Stimulated activated naive CD8-positive, alpha-beta T cell treated with anti-CD3 and anti-CD28 coated beads, Interleukin-15, Interleukin-2, amounts not matched to agents 100 U/mL and 50 U/mL, for 24 hours (primary cell): Measurements from ENCODE around the gene KIAA1328.
"Not testable (repeated sequence)": the region's sequence is repeated elsewhere in the genome, so short reads cannot be mapped to it uniquely, and the experiment has no call there.

Experiments used
- ATAC-seq: fragments of 150-1000 bp; cut with Tn5 transposase; one replicate; pipeline ENCODE4 v1.10.0; 2021
- DNase-seq: peaks from one replicate; pipeline ENCODE4 v3.0.0; 2021

KIAA1328 gene

DNA sequence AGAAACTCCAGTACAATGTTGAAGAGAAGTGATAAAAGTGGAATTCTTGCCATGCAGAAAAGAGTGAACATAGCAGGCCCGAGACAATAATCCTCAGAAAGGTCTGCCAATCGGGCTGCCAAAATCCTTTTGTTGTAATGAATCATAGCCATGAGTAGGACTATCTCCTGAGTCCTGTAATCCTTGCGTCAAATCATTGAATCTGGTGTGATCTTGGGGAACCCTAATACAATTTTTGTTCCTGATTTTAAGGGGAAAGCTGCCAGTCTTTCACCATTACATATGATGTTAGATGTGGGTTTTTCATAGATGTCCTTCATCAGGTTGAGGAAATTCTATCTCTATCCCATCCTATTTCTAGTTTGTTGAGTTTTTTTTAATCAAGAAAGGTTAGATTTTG is 2.4 kb upstream of the KIAA1328 start:
- ATAC-seq: no peak
- DNase-seq: no peak

DNA sequence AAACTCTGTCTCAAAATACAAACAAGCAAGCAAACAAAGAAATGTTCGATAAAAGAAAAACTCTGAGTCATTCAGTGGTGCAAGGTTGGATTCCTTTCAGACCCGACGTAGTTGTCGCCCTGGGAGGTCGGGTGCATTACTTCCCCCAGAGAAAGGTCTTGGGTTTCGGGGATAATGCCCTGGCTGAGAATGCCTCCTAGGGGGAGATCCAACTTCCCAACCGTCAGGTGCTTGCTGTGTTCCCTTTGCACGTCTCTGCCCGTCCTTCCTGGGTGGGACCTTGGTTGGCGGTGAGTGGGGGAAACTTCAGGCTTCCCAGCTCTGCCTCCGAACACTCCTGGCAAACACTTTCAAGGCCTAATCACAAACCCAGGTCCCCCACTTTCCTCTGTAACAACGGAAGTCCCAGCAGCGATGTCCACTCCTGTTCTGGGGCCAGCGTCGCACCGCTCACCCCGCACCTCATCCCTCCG is 734 bp upstream of the KIAA1328 start:
- ATAC-seq (no peak), DNase-seq (peak; percentile 34)

DNA sequence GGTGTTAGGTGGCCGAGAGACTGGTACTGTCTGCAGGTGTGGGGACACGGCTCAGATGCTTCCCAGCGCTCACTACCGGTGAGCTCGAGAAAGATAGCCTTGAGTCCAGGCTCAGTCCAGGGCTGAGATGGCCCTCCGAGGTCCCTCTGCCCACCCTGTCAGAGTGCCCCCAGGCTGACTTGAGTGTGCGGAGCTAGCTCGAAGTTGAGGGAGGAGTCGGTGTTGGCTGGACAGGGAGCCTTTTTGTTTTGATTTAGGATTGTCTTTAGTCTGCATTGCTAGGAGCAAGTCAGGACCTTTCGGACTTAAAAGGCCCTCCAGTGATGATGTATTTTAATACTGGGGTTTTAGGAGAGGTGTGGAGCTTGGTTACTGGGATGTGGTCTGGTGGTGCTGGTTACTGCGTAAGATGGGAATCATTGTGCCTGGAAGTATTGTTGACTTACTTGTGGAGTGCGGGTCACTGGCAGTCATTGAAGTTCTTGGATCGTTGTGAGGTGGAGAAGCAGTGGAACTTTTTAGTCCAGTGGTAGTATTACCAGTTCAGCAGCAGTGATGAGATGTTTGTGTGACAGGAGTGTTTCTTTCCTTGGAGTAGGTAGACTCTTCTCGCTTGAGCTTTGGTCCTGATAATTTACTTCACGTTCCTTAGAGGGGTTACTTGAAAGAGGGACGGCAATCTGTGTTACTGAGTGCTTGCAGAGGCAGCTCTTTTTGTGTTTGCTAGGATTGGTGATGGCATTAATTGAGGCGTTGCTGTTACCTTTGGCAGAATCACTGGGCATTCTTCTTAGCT is 633 bp downstream of the KIAA1328 start:
- ATAC-seq: no peak
- DNase-seq: no peak

DNA sequence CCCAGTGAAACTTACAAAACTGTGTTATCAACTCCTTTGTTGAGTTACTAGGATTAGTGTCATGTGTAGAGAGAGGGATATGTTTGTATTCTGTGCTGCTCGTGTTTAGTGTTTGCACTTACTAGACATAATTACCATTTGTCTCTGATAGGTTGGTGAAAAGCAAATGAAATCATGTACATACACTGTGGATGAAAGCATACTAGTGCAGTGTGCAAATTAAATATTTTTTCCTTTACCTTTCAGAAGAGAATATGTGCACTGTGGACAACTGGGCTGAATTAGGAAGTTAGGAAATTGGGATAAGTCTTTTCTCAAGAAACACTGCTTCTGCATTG is 1.2 kb downstream of the KIAA1328 start:
- DNase-seq (no peak), ATAC-seq (no peak)

DNA sequence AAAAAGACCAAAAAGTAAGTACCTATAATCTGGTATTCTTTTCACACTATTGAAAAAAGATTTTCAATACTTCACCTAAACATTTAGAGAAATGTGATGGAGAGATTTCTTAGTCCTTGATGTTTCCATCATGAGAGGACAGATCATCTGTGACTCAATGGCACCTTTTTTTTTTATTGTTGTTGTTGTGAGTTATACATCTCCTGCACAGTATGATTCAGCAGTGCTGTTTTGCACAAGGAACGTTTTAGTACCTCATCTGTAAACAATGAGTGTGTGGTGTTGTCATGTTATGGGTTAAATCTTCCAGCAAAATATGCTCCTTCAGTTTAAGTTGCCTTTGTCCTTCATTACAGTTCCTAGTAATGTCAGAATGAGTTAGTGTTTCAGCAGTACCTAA is 2.2 kb downstream of the KIAA1328 start:
- no peak for DNase-seq
- no peak for ATAC-seq

DNA sequence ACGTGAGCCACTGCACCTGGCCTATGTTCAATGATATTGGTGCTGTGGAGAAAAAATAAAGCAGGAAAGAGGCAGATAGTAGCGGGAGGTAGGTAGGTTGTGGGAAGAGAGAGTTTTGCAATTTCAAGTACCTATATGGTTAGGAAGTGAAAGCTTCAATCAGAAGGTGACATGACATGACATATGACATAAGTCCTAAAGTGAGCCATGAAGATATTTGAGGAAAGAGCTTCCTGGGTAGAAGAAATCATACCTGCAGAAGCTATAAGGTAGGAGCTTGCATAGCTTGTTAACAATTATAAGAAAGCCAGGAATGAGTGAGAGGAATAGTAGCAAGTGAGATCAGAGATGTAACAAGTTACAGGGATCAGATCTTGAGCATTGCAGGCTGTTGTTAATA is 4.2 kb downstream of the KIAA1328 start:
- DNase-seq (no peak), ATAC-seq (no peak)

DNA sequence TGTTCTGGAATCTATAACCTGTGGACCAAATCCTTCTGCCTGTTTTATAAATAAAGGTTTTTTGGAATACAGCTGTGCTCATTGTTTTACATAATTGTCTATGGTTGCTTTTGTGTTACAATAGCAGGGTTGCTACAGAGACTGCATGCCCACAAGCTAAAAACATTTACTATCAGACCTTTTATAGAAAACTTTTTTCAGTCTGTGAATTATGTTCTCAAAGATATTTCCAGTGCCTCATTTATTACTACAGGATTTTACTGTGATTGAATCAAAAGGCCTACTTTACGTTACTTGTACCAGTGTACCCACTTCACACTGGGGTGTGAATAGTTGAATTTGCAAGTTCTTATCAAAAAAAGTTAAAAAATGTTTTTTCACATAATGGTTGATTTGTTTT is 7.0 kb downstream of the KIAA1328 start:
- DNase-seq: no peak
- ATAC-seq: no peak

DNA sequence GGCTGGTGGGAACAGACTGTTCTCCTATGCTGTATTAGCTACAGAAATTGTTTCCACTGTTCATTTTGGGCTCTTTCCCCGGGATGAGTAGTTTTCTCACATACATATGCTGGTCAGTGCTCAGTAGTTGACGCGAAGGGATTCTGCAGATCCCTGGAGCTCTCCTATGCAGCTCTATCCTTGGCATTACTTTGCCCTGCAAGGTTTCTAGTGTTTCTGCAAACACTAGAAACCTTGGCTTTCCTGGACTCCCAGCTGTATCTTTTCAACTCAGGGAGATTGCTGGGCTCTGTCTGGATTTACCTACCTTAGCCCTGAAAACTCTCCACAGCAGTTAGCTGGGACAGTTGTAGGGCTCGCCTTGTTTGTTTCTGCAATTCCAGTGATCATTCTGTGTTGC is 10.9 kb downstream of the KIAA1328 start:
- ATAC-seq (no peak), DNase-seq (no peak)

DNA sequence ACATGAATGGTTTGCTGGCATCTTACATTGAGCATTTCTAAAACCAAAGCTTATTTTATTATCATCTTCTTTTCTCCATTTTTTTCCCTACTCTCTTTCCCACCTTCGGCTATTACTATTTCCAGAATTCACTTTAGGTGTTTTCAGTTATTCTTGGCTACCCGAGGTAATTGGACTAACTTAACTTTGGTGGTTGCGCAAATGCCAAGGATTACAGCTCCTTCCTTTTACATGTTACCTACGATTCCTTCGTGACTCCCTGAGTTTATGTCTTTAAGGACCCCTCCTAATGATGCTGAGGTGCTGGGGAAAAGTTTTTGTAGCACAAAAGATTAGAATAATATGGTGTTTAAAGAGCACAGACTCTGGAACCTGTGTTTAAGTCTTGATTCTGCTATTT is 14.3 kb downstream of the KIAA1328 start:
- no peak for DNase-seq
- ATAC-seq: no peak

DNA sequence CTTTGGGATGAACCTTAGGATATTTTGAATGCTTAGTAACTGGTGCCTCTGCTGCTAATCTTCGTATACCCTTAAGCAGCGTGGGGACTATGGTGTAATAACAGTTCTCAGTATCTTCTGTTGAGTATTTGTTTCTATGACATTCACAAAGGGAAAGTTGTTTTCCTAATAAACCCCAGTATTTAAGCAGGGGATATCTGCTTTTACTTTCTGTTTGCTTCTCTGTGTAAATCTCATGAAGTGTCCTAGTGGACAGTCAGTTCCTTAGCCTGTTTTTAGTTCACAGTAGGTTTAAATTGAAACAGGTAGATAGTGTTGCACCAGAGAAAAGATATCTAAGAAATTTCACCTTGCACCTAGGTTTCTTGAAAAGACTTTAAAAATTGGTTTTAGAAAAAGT is 14.9 kb downstream of the KIAA1328 start:
- DNase-seq: no peak
- no peak for ATAC-seq

DNA sequence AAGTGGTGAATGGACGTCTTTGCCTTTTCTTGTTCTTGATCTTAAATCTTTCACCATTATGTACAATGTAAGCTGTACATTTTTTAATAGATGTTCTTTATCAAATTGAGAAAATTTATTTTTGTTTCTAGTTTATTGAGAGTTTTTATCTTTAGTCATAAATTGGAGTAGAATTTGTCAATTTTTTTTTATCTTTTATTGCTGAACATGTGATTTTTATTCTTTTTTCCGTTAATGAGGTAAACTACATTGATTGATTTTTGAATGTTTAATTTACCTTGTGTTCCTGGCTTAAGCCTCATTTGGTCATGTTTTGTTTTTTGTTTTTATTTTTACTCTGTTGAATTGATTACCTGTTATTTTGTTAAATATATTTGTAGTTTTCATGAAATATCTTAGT is 19.7 kb downstream of the KIAA1328 start:
- ATAC-seq (no peak), DNase-seq (no peak)

DNA sequence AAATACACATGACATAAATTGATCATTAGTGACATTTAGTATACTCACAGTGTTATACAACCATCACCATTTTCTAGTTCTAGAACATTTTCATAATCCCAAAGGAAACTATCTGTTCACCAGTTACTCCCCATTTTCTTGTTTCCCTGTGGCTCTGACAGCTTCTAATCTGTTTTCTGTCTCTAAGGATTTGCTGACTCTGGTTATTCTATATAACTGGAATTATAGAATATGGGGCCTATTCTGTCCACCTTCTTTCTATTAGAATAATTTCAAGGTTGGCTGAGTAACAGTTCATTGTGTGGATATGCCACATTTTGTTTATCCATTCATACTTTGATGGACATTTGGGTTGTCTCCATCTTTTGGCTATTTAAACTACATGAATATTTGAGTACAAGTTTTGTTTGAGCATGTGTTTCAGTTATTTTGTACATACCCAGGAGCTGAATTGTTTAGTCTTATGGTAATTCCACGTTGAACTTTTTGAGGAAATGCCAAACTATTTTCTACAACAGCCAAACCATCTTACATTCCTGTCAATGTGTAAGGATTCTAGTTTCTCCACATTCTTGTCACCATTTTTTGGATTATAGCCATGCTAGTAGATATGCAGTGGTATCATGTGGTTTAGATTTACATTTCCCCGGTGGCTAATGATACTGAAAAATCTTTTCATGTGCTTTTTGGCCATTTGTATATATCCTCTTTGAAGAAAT is 20.5 kb downstream of the KIAA1328 start:
- no peak for DNase-seq
- no peak for ATAC-seq

DNA sequence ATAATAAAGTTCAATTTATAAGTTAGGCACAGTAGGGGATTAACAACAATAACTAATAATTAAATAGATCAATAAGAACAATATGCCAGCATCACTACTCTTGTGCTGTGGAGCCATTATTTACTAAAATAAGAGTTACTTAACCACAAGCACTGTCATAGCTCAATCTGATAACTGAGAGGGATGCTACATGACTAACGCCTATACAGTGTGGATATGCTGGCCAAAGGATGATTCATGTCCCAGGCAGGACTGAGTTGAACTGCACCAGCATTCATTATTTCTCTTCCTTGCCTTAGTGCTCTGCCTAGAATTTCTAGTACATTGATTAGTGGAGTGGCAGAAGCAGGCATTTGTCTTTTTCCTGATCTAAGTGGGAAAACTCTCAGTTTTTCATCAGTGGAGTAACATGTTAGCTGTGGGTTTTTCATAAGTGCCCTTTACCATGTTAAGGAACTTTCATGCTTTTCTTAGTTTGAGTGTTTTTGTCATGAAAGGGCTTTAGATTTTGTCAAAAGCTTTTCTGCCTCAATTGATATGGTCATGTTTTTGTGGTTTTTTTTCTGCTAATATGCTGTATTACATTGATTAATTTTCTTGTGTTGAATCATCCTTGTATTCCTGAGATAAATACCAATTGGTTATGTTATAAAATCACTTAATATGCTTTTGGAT is 21.7 kb downstream of the KIAA1328 start:
- peak; percentile 88 for ATAC-seq
- DNase-seq: no peak

DNA sequence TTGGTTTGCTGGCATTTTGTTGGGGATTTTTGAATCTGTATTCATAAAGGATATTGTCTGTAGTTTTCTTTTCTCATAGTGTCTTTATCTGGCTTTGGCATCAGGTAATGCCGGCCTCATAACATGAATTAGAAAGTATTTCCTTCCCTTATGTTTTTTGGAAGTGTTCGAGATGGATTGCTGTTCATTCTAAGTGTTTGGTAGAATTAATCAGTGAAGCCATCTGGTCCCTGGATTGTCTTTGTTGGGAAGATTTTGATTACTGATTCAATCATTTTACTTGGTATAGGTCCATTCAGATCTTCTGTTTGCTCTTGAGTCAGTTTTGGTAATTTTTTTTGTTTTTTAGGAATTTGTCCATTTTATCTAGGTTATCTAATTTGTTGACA is 22.3 kb downstream of the KIAA1328 start:
- DNase-seq (no peak), ATAC-seq (no peak)

DNA sequence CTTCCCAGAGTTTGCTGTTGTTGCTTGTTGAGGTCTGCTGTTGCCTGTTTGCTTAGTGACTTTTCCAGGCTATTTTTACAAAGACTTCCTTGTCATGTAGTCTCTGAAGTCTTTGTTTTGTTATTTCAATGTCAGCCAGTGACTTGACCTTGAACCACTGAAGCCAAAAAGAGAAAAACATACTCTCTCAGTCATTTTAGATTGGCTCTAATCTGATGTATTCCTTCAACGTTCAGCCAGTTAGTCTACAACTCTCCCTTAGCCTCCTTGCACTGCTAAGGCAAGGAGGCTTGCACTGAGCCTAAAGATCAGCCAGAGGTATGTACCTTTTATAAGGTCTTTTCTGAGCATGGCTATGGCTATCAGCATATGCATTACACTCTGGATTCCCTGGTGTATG is 27.9 kb downstream of the KIAA1328 start:
- ATAC-seq (no peak), DNase-seq (no peak)

DNA sequence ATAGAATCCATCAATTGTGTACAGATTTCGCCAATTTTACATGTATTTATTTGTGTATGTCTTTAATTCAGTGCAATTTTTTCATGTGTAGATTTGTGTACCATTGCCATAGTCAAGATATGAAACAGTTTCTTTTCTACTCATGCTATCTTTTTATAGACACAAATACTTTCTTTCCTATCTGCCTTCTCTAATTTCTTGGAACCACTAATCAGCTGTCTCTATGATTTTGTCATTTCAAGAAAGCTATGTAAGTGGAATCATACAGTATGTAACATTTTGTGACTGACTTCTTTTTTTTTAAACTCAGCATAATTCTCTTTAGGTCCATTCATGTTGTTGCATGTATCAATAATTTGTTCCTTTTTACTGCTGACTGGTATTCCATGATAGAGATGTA is 33.3 kb downstream of the KIAA1328 start:
- DNase-seq: no peak
- ATAC-seq: no peak

DNA sequence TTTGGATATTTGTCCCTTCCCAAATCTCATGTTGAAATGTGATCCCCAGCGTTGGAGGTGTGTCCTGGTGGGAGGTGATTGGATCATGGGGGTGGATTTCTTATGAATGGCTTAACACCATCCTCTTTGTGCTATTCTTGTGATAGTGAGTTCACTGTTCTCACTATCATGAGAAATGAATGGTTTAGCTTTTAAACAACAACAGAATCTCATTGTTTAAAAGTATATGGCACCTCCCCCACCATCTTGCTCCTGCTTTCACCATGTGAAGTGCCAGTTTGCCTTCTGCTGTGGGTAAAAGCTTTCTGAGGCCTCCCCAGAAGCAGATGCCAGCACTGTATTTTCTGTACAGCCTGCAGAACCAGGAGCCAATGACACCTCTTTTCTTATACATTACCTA is 38.1 kb downstream of the KIAA1328 start:
- ATAC-seq (no peak), DNase-seq (no peak)

DNA sequence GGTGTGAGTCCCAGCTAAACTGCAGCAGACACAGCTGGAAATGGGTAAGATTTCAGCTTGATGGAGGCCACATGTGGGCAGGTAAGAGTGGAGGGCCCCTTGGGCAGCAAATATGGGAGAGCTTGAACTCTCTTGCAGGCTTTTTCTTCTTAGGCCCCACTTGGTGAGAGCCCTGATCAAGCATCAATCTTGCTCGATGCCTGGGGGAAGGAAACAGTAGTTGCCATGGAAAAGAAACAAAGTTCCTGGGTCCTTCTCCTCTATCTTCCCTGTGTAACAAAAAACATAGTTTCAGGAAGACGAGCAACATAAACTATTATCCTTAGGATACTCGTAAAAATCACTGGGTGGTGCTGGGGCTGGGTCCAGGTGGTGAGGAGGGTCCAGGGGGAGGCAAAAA is 42.9 kb downstream of the KIAA1328 start:
- DNase-seq (no peak), ATAC-seq (no peak)

DNA sequence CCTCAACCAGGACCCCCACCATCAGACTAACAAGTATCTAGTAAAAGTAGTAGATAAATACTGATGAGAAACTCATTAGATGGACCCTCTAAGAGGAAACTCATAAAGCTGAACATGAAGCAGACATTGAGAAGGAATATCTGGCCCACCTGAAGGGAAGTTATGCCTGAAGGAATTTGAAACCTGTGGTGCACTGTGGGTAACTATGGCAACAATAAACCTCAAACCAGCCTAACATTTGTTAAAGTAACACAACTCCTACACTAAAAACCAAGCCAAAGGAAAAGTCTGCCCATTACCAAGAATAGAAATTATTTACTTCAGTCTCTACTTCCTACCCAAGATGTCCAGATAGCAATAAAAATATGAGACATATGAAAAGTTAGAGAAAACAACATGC is 43.4 kb downstream of the KIAA1328 start:
- no peak for ATAC-seq
- no peak for DNase-seq

DNA sequence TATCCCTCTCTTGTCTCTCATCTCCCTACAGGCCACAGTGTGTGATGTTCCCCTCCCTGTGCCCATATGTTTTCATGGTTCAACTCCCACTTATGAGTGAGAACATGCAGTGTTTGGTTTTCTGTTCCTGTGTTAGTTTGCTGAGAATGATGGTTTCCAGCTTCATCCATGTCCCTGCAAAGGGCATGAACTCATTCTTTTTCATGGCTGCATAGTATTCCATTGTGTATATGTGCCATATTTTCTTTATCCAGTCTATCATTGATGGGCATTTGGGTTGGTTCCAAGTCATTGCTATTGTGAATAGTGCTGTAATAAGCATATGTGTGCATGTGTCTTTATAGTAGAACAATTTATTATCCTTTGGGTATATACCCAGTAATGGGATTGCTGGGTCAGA is 44.9 kb downstream of the KIAA1328 start:
- ATAC-seq, DNase-seq: not testable (repeated sequence)

DNA sequence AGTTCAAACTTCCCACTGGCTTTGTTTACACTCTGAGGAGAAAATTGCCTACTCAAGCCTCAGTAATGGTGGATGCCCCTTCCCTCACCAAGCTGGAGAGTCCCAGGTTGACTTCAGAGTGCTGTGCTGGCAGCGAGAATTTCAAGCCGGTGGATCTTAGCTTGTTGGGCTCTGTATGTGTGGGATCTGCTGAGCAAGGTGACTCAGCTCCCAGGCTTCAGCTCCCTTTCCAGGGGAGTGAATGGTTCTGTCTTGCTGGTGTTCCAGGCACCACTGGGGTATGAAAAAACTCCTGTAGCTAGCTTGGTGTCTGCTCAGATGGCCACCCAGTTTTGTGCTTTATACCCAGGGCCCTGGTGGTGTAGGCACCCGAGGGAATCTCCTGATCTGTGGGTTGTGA is 50.9 kb downstream of the KIAA1328 start:
- DNase-seq, ATAC-seq: not testable (repeated sequence)

DNA sequence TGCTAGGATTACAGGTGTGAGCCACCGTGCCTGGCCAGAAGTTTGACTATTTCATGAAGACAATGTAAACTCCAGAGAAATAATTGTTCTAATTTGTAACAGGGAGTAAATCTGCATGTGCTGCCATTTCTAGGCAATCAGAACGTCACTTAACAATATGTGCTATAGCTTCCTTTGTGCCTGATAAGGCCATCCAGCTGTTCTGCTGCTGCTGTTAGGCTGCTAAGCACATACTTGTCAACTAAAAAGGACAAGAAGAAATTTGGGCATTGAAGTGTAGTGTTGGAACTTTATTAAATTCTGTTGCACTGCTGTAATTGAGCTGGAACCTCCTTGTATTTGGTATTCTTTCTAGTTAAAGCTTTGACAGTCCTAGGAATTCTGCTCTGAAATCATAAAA is 57.1 kb downstream of the KIAA1328 start:
- DNase-seq (no peak), ATAC-seq (no peak)

DNA sequence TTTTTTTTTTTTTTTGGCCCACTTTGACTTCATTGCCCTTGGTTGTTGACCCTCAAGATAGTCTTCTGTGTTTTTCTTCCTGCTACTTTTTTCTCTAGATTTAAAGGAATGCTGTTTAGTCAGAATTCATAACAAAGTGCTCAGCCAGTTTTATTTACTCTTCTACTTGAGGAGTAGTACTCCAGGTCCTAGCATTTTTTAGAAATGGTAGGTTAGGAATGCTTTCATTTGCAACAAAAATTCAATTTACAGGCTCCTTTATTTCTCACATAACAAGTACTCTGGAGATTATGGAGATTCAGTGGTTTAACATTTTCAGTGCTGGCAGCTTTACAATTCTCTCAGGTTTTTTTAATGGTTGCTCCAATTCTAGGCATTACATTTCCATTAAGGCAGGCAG is 58.2 kb downstream of the KIAA1328 start:
- ATAC-seq: no peak
- no peak for DNase-seq
